Measurements from ENCODE around the gene TXNRD2. TPM values are rescaled to one million over a fixed set of nuclear protein-coding genes. Genes with fewer than 3 reads are reported as not detected.
A peak's percentile ranks its signal among the peaks of the same experiment; 100 is the strongest.

TXNRD2 gene
- total and polyA plus RNA-seq, 10 of the 15 experiments (the other 5 are each of a cell fraction or from before 2014, with no cell fraction given), result 1.6 to 26.0 (median 13.9) TPM

DNA sequence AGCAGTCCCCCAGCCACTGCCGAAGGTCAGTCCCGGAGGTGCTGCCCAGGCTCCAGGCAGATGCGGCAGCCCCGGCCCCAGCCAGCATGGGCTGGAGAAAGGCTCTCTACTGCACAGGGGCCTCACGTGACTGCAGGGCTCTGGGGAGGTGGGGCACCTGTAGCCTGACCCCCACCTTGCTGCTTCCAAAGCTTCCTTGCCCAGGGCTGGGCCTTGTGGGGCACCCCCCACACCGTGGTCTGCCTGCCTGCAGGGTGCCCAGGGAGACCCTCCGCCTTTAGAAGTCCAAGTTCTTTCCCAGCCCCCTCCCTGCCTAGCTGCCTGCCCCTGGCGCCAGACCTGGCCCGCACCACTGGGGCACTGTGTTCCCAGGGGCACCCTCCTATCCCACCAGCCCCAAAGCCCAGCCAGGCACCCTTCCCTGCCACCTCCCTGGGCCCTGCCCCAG is 28.4 kb upstream of the TXNRD2 start:
- no peaks in the 10 kb centered on the region for H3K4me1 ChIP-seq (ENCODE audit: control insufficient read depth, insufficient read depth, low read length)
- H2AFZ ChIP-seq (ENCODE audit: control insufficient read depth, low read depth, low read length), result no peak overlapping the region
- DNase-seq (ENCODE audit: low read depth, low spot score), result no peak
- ATAC-seq, result peak; percentile 21
- ChIA-PET CTCF (interaction anchor here (0.8 to 2.4 kb wide), 3 partner anchors 43 to 160 kb away, joined by 3 to 7 read pairs (median 4); no protein-coding TSS in a partner anchor), RAD21 (ENCODE audit: unreplicated experiment) (no interaction called here), POLR2A (no interaction called here), SMC1A (ENCODE audit: uncharacterized antibody, unreplicated experiment) (interaction anchor here (0.6 kb wide), 1 partner anchor 45 kb away, joined by 3 read pairs; no protein-coding TSS in a partner anchor)
- intact Hi-C loops (cut with micrococcal nuclease; ENCODE audit: unreplicated experiment) (loop anchor here (1.0 to 5.0 kb wide), 3 partner anchors 42 to 147 kb away; partner anchors contain the start of genes RANBP1 and TRMT2A), in situ Hi-C loops (cut with MboI) (no loop called here)
- no peak overlapping the region for H3K27ac ChIP-seq (ENCODE audit: control insufficient read depth, insufficient read depth)
- no peak overlapping the region for H3K4me3 ChIP-seq
- no peaks in the 10 kb centered on the region for H3K27me3 ChIP-seq (replicated peaks in 1 of 2; ENCODE audit: control insufficient read depth in 2 of 2, insufficient read depth in 2 of 2, low read length in 1 of 2)
- no peak overlapping the region for H3K9ac ChIP-seq (ENCODE audit: control insufficient read depth, insufficient read depth, low read length)
- no peak overlapping the region for H3K4me2 ChIP-seq (ENCODE audit: control insufficient read depth, insufficient read depth)
- no peaks in the 10 kb centered on the region for H3K9me3 ChIP-seq (replicated peaks; ENCODE audit: control insufficient read depth, insufficient read depth, low read length)
- FAIRE-seq, result no peak
- no peaks in the 10 kb centered on the region for H4K20me1 ChIP-seq (ENCODE audit: control insufficient read depth, insufficient read depth)
- BruUV-seq (replicated peaks), result no TSS peak
- peaks cover 0 to 2% of the 10 kb centered on the region in 2 experiments; a peak in 2 of 4 replicates for H3K36me3 ChIP-seq (ENCODE audit: control insufficient read depth in 2 of 2, insufficient read depth in 2 of 2, low read length in 1 of 2)
- H3K79me2 ChIP-seq (ENCODE audit: control insufficient read depth, insufficient read depth, low read length), result no peaks in the 10 kb centered on the region
- TF ChIP-seq EED (IDR thresholded peaks at IDR 0.05; ENCODE audit: low read depth) (no peak), ELK1 (IDR thresholded peaks at IDR 0.05; ENCODE audit: low read depth, low read length) (no peak), ZNF592 (IDR thresholded peaks at IDR 0.05) (no peak), BCL11A (IDR thresholded peaks at IDR 0.05; ENCODE audit: low read depth, low read length) (no peak), MTA2 (IDR thresholded peaks at IDR 0.05; ENCODE audit: low read depth) (no peak), BHLHE40 (IDR thresholded peaks at IDR 0.05; ENCODE audit: borderline replicate concordance in 1 of 2, low read depth in 2 of 2, low read length in 1 of 2) (peak in 1 of 2 experiments; percentile 15; a peak in 1 of 4 replicates), RBBP5 (conservative IDR thresholded peaks at IDR 0.05) (no peak), POU2F2 (IDR thresholded peaks at IDR 0.05; ENCODE audit: borderline replicate concordance, low read depth, low read length) (no peak)
- 57% methylated on average over 7 of the region's 9 CpGs for WGBS (ENCODE audit: insufficient coverage, insufficient replicate concordance, low lambda C conversion rate, missing lambda C conversion rate)
